HepG2 (cell line): ENCODE data around the gene BAG3. TPM values are rescaled to one million over a fixed set of nuclear protein-coding genes. Genes with fewer than 3 reads are reported as not detected.

Source experiments
- CHD4 ChIP-seq: fragments of 200-600 bp; sonication (generic); IDR thresholded peaks from 2 replicates; pipeline ENCODE4 v1.7.0; 2017; ENCODE audit warnings: mild to moderate bottlenecking, low read length, borderline replicate concordance
- EP300 ChIP-seq, 3 experiments: sonication (generic) in 1 of 3; formaldehyde crosslinking in 1 of 3; IDR thresholded peaks; 2 replicates each; pipeline versions ENCODE4 v1.5.1 to v1.6.1; 2011 to 2020; ENCODE audit warnings: low read depth in 2 of 3, low read length in 2 of 3, borderline replicate concordance in 1 of 3, improper control_type of control experiment in 1 of 3, mild to moderate bottlenecking in 1 of 3, missing genetic modification reagents in 1 of 3, moderate library complexity in 1 of 3
- EZH2 ChIP-seq: conservative IDR thresholded peaks from 2 replicates; pipeline ENCODE4 v1.6.1; 2012; ENCODE audit warnings: mild to moderate bottlenecking, low read depth, low read length, moderate library complexity
- FOXM1 ChIP-seq: sonication (generic); formaldehyde crosslinking; IDR thresholded peaks from 2 replicates; pipeline ENCODE4 v1.5.0; 2020; ENCODE audit warnings: missing genetic modification reagents
- JDP2 ChIP-seq: sonication (generic); formaldehyde crosslinking; IDR thresholded peaks from 2 replicates; pipeline ENCODE4 v1.8.1; 2022; ENCODE audit warnings: missing genetic modification reagents, borderline replicate concordance
- KLF11 ChIP-seq: IDR thresholded peaks from 2 replicates; pipeline ENCODE4 v1.6.1; 2016; ENCODE audit warnings: missing compliant biosample characterization
- LRRFIP1 ChIP-seq: sonication (generic); formaldehyde crosslinking; conservative IDR thresholded peaks from 2 replicates; pipeline ENCODE4 v1.4.0; 2020; ENCODE audit warnings: missing genetic modification reagents
- MAZ ChIP-seq, 2 experiments: sonication (generic) in 1 of 2; formaldehyde crosslinking in 1 of 2; IDR thresholded peaks; 2 replicates each; pipeline versions ENCODE4 v1.5.0 to v1.6.1; 2012 to 2020; ENCODE audit warnings: low read depth in 2 of 2, mild to moderate bottlenecking in 2 of 2, borderline replicate concordance in 1 of 2, improper control_type of control experiment in 1 of 2, low read length in 1 of 2, missing genetic modification reagents in 1 of 2, moderate library complexity in 1 of 2
- MEF2D ChIP-seq: sonication (generic); formaldehyde crosslinking; IDR thresholded peaks from 2 replicates; pipeline ENCODE4 v1.5.1; 2020; ENCODE audit warnings: mild to moderate bottlenecking, missing genetic modification reagents
- PITX1 ChIP-seq: sonication (generic); formaldehyde crosslinking; IDR thresholded peaks from 2 replicates; pipeline ENCODE4 v1.5.1; 2020; ENCODE audit warnings: mild to moderate bottlenecking, missing genetic modification reagents
- ZBTB49 ChIP-seq: sonication (generic); formaldehyde crosslinking; IDR thresholded peaks from 2 replicates; pipeline ENCODE4 v1.4.0; 2020; ENCODE audit warnings: missing genetic modification reagents, borderline replicate concordance
- ZNF230 ChIP-seq: sonication (generic); formaldehyde crosslinking; IDR thresholded peaks from 2 replicates; pipeline ENCODE4 v1.4.0; 2020; ENCODE audit warnings: mild to moderate bottlenecking, missing genetic modification reagents
- ZNF329 ChIP-seq: sonication (generic); formaldehyde crosslinking; IDR thresholded peaks from 2 replicates; pipeline ENCODE4 v1.9.0; 2021; ENCODE audit warnings: low read depth, mild to moderate bottlenecking, missing genetic modification reagents
- ZNF335 ChIP-seq: sonication (generic); formaldehyde crosslinking; IDR thresholded peaks from 2 replicates; pipeline ENCODE4 v1.4.0; 2020; ENCODE audit warnings: missing genetic modification reagents
- ZNF558 ChIP-seq: sonication (generic); formaldehyde crosslinking; IDR thresholded peaks from 2 replicates; pipeline ENCODE4 v1.9.0; 2022; ENCODE audit warnings: mild to moderate bottlenecking, missing genetic modification reagents, borderline replicate concordance
- ZNF7 ChIP-seq: IDR thresholded peaks from 2 replicates; pipeline ENCODE4 v1.6.1; 2016; ENCODE audit warnings: missing biosample characterization, missing genetic modification reagents
- ZSCAN22 ChIP-seq: sonication (generic); formaldehyde crosslinking; IDR thresholded peaks from 2 replicates; pipeline ENCODE4 v1.4.0; 2020; ENCODE audit warnings: mild to moderate bottlenecking, missing genetic modification reagents
- polyA plus RNA-seq, 8 experiments: library from polyadenylated mRNA; depleted of rRNA in 3 of 8; stranded (reverse) in 7 of 8; unstranded in 1 of 8; fragments of >200 nt; fragmentation: Illumina TruSeq in 4 of 8; extraction: Trizol in 4 of 8; gene quantifications; 2 replicates each; pipeline versions ENCODE4 v1.2.1 to v1.2.3, GENCODE V29; 2011 to 2016; ENCODE audit warnings: low read depth in 4 of 8, missing spikeins in 1 of 8, mixed read lengths in 1 of 8; ENCODE audit not compliant: insufficient read depth in 1 of 8
- total RNA-seq, 5 experiments: library from RNA; depleted of rRNA; stranded (reverse); fragments of >200 nt; fragmentation: Illumina TruSeq; extraction: Trizol; gene quantifications; 2 replicates each; pipeline ENCODE4 v1.2.3, GENCODE V29; 2016; ENCODE audit warnings: low read depth in 1 of 5
- TF ChIP-seq, protein P1 (sequence below): sonication (generic); formaldehyde crosslinking; IDR thresholded peaks from 2 replicates; pipeline ENCODE4 v1.8.1; 2023; ENCODE audit warnings: mild to moderate bottlenecking, missing genetic modification reagents
- TF ChIP-seq, protein P2 (sequence below): IDR thresholded peaks from 2 replicates; pipeline ENCODE4 v1.6.1; 2016
- TF ChIP-seq, protein P3 (sequence below): sonication (generic); formaldehyde crosslinking; IDR thresholded peaks from 2 replicates; pipeline ENCODE4 v1.4.0; 2020; ENCODE audit warnings: missing genetic modification reagents, borderline replicate concordance

BAG3 gene
- total and polyA plus RNA-seq, 2 of the 13 experiments (the other 11 are each of a cell fraction or from before 2014, with no cell fraction given), result 2.9 to 6.7 TPM

DNA sequence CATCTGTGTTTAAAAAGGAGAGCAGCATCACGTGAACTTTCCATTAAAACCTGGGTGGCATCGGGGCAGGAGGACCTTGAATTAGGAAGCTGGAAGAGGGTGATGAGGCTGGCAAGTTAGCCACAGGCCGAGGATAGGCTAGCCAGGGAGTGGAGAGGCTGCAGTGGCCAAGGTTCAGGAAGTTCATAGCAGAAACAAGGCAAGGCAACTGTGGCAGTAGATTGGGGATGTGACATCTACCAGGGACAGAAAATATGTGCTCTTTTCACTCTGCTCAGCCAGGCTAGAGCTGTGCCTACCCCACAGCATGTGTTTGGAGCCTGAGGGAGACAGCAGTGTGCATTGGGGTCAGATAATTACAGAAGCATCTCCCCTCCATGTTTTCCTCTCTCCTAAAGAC, 72.4 kb downstream of the BAG3 start (continued):
- TF ChIP-seq LRRFIP1 (CRISPR knock-in tag), result no peak
- no peak for TF ChIP-seq JDP2 (CRISPR knock-in tag)
- TF ChIP-seq, protein P1, sequence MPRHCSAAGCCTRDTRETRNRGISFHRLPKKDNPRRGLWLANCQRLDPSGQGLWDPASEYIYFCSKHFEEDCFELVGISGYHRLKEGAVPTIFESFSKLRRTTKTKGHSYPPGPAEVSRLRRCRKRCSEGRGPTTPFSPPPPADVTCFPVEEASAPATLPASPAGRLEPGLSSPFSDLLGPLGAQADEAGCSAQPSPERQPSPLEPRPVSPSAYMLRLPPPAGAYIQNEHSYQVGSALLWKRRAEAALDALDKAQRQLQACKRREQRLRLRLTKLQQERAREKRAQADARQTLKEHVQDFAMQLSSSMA (CRISPR knock-in tag), result no peak
- TF ChIP-seq MAZ (IDR thresholded peaks at IDR 0.05; ENCODE audit: borderline replicate concordance, low read depth, low read length), result no peak
- TF ChIP-seq MAZ (CRISPR knock-in tag; IDR thresholded peaks at IDR 0.05; ENCODE audit: low read depth), result no peak
- no peak for TF ChIP-seq ZBTB49 (CRISPR knock-in tag)
- no peak for TF ChIP-seq PITX1 (CRISPR knock-in tag)
- TF ChIP-seq CHD4, result no peak
- no peak for TF ChIP-seq ZNF558 (CRISPR knock-in tag)
- TF ChIP-seq, protein P2, sequence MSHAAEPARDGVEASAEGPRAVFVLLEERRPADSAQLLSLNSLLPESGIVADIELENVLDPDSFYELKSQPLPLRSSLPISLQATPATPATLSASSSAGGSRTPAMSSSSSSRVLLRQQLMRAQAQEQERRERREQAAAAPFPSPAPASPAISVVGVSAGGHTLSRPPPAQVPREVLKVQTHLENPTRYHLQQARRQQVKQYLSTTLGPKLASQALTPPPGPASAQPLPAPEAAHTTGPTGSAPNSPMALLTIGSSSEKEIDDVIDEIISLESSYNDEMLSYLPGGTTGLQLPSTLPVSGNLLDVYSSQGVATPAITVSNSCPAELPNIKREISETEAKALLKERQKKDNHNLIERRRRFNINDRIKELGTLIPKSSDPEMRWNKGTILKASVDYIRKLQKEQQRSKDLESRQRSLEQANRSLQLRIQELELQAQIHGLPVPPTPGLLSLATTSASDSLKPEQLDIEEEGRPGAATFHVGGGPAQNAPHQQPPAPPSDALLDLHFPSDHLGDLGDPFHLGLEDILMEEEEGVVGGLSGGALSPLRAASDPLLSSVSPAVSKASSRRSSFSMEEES (CRISPR knock-in tag), result no peak
- no peak for TF ChIP-seq ZNF7 (CRISPR knock-in tag)
- no peak for TF ChIP-seq MEF2D (CRISPR knock-in tag)
- TF ChIP-seq ZNF230 (CRISPR knock-in tag), result no peak
- TF ChIP-seq, protein P3, sequence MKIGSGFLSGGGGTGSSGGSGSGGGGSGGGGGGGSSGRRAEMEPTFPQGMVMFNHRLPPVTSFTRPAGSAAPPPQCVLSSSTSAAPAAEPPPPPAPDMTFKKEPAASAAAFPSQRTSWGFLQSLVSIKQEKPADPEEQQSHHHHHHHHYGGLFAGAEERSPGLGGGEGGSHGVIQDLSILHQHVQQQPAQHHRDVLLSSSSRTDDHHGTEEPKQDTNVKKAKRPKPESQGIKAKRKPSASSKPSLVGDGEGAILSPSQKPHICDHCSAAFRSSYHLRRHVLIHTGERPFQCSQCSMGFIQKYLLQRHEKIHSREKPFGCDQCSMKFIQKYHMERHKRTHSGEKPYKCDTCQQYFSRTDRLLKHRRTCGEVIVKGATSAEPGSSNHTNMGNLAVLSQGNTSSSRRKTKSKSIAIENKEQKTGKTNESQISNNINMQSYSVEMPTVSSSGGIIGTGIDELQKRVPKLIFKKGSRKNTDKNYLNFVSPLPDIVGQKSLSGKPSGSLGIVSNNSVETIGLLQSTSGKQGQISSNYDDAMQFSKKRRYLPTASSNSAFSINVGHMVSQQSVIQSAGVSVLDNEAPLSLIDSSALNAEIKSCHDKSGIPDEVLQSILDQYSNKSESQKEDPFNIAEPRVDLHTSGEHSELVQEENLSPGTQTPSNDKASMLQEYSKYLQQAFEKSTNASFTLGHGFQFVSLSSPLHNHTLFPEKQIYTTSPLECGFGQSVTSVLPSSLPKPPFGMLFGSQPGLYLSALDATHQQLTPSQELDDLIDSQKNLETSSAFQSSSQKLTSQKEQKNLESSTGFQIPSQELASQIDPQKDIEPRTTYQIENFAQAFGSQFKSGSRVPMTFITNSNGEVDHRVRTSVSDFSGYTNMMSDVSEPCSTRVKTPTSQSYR (CRISPR knock-in tag), result no peak
- TF ChIP-seq EZH2, result no peak
- no peak for TF ChIP-seq ZNF335
- TF ChIP-seq EP300 (IDR thresholded peaks at IDR 0.05; ENCODE audit: low read depth in 2 of 2, low read length in 2 of 2), result no peak
- TF ChIP-seq EP300 (CRISPR knock-in tag; IDR thresholded peaks at IDR 0.05; ENCODE audit: borderline replicate concordance), result no peak
- no peak for TF ChIP-seq ZNF329 (CRISPR knock-in tag)
- TF ChIP-seq FOXM1, result no peak
- TF ChIP-seq KLF11, result 0 out of 2 replicates have a peak, but pooled peaks have one; percentile 44
- TF ChIP-seq ZSCAN22 (CRISPR knock-in tag), result no peak
